Smooth muscle cell (in vitro differentiated cells): ENCODE measurements around the gene TTLL10. TPM values are rescaled to one million over a fixed set of nuclear protein-coding genes. Genes with fewer than 3 reads are reported as not detected.

Experiments
- DNase-seq: peaks from one replicate; lab custom pipeline; 2025; ENCODE audit not compliant: unreplicated experiment; lab: John Stamatoyannopoulos, UW
- H2AFZ ChIP-seq: fragments of 200-600 bp; sonication (generic); 2 replicates; pipeline ENCODE4 v1.6.0; 2016; ENCODE audit warnings: antibody characterized with exemption, low read depth, mild to moderate bottlenecking
- H3F3A ChIP-seq: fragments of 200-600 bp; sonication (generic); 2 replicates; pipeline ENCODE4 v1.6.0; 2017; ENCODE audit warnings: antibody characterized with exemption, low read depth
- H3K27ac ChIP-seq: fragments of 200-600 bp; sonication (generic); 2 replicates; pipeline ENCODE4 v1.5.1; 2016; ENCODE audit warnings: low read depth, mild to moderate bottlenecking
- H3K27me3 ChIP-seq: fragments of 200-600 bp; sonication (generic); 2 replicates; pipeline ENCODE4 v1.6.1; 2016; ENCODE audit warnings: low read depth, mild to moderate bottlenecking
- H3K36me3 ChIP-seq: fragments of 200-600 bp; sonication (generic); 2 replicates; pipeline ENCODE4 v1.5.1; 2016; ENCODE audit warnings: low read depth
- H3K4me1 ChIP-seq: fragments of 200-600 bp; sonication (generic); 2 replicates; pipeline ENCODE4 v1.5.1; 2016; ENCODE audit warnings: low read depth
- H3K4me2 ChIP-seq: fragments of 200-600 bp; sonication (generic); 2 replicates; pipeline ENCODE4 v1.6.0; 2016; ENCODE audit warnings: mild to moderate bottlenecking
- H3K4me3 ChIP-seq: fragments of 200-600 bp; sonication (generic); 2 replicates; pipeline ENCODE4 v1.5.1; 2016; ENCODE audit warnings: mild to moderate bottlenecking
- H3K79me2 ChIP-seq: fragments of 200-600 bp; sonication (generic); 2 replicates; pipeline ENCODE4 v1.6.0; 2016; ENCODE audit warnings: low read depth, mild to moderate bottlenecking
- H3K9ac ChIP-seq: fragments of 200-600 bp; sonication (generic); 2 replicates; pipeline ENCODE4 v1.6.0; 2016; ENCODE audit warnings: low read depth
- H3K9me3 ChIP-seq: fragments of 200-600 bp; sonication (generic); replicated peaks from 2 replicates; pipeline ENCODE4 v1.5.1; 2016; ENCODE audit warnings: low read depth
- H4K20me1 ChIP-seq: fragments of 200-600 bp; sonication (generic); 2 replicates; pipeline ENCODE4 v1.6.0; 2016; ENCODE audit warnings: low read depth
- WGBS: methylation state at CpG from one replicate; pipeline ENCODE4 v1.1.7; 2016; ENCODE audit warnings: low lambda C conversion rate; 5-methylcytosine and 5-hydroxymethylcytosine counted together
- polyA plus RNA-seq: library from polyadenylated mRNA; unstranded; fragments of >200 nt; fragmentation: Nextera tagmentation; extraction: Ambion mirVana; gene quantifications from 2 replicates; pipeline ENCODE4 v1.2.1, GENCODE V29; 2016
- total RNA-seq: library from RNA; depleted of rRNA; stranded (reverse); fragments of >200 nt; gene quantifications from 2 replicates; pipeline ENCODE4 v1.2.3, GENCODE V29; 2014
- TF ChIP-seq, protein P1 (sequence below): fragments of 200-600 bp; sonication (generic); IDR thresholded peaks from 2 replicates; pipeline ENCODE4 v1.5.1; 2017; ENCODE audit warnings: borderline replicate concordance, mild to moderate bottlenecking, antibody characterized with exemption; ENCODE audit not compliant: insufficient read depth, poor library complexity, severe bottlenecking

TTLL10 gene
- total and polyA plus RNA-seq, 2 experiments from 2014 or later: not detected

DNA sequence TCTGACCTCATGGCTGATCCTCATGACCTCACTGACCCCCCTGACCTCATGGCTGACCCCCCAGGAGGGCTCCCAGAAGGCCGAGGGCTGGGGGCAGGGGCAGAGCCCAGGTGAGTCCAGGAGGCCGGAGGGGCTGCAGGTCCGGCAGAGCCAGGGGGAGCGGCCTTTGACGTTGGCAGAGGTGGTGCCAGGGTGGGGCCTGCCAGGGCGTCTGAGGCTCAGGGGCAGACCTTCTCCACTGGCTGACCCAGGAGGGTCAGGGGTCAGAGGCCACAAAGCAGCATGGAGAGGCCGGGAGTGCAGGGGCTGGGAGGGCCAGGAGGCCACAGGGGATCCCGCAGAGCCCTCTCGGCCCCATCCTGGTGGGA lies 28.1 kb upstream of the TTLL10 start:
- no peaks in the 10 kb centered on the region for H4K20me1 ChIP-seq
- 98% methylated on average over 9 of the region's 9 CpGs for WGBS
- H3F3A ChIP-seq: no peaks in the 10 kb centered on the region
- H3K79me2 ChIP-seq: no peaks in the 10 kb centered on the region
- H3K4me3 ChIP-seq: no peak overlapping the region
- no peak overlapping the region for H3K9ac ChIP-seq
- DNase-seq: no peak
- no peak overlapping the region for H2AFZ ChIP-seq
- no peaks in the 10 kb centered on the region for H3K4me1 ChIP-seq
- TF ChIP-seq, protein P1, sequence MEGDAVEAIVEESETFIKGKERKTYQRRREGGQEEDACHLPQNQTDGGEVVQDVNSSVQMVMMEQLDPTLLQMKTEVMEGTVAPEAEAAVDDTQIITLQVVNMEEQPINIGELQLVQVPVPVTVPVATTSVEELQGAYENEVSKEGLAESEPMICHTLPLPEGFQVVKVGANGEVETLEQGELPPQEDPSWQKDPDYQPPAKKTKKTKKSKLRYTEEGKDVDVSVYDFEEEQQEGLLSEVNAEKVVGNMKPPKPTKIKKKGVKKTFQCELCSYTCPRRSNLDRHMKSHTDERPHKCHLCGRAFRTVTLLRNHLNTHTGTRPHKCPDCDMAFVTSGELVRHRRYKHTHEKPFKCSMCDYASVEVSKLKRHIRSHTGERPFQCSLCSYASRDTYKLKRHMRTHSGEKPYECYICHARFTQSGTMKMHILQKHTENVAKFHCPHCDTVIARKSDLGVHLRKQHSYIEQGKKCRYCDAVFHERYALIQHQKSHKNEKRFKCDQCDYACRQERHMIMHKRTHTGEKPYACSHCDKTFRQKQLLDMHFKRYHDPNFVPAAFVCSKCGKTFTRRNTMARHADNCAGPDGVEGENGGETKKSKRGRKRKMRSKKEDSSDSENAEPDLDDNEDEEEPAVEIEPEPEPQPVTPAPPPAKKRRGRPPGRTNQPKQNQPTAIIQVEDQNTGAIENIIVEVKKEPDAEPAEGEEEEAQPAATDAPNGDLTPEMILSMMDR: no peak
- no peaks in the 10 kb centered on the region for H3K36me3 ChIP-seq
- H3K27ac ChIP-seq: no peak overlapping the region
- H3K27me3 ChIP-seq: no peaks in the 10 kb centered on the region
- no peak overlapping the region for H3K4me2 ChIP-seq
- no peaks in the 10 kb centered on the region for H3K9me3 ChIP-seq

DNA sequence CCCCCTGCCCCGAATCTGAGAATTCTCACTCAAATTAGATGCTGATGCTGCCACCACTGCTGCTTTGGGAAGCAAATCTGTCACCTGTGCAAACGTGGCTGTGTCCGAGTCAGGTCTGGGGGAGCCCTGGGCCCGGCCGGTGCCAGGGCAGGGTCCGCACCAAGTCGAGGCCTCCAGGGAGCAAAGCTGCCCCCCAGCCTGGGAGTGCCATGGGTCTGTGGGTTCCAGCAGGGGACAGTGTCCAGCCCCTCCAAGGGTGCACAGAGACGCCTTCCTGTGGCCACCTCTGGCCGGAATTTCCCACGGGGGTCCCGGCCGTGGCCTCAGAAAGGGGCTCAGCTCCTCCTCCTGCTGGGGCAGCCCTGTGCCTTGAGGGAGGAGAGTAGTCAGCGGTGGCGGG lies 27.7 kb upstream of the TTLL10 start:
- Histone ChIP-seq H3K79me2 (no peaks in the 10 kb centered on the region), H3K4me2 (no peak overlapping the region), H3K27ac (no peak overlapping the region), H3K36me3 (no peaks in the 10 kb centered on the region), H3K4me1 (no peaks in the 10 kb centered on the region), H3K27me3 (no peaks in the 10 kb centered on the region), H3F3A (no peaks in the 10 kb centered on the region), H3K4me3 (no peak overlapping the region), H4K20me1 (no peaks in the 10 kb centered on the region), H3K9ac (no peak overlapping the region), H2AFZ (no peak overlapping the region), H3K9me3 (no peaks in the 10 kb centered on the region)
- no peak for DNase-seq
- WGBS: 93% methylated on average over 14 of the region's 14 CpGs
- TF ChIP-seq, protein P1: no peak

DNA sequence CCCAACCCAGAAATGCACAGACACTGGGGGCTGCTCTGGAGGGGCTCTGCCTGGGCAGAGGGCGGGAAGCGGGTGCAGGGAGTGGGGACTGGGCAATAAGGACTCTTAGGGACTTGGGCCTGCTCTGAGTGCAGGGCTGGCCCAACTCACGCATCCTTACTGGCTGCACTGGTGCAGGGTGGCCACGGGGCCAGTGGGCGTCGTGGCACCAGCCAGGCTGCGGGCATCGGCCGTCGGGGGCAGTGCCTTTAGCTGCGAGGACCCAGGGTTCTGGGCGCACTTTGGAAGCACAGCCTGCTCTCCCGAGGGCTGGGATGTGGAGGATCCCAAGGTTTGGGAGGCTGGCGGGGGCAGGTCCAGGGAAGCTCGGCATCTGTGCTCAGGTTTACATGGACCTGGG lies 27.1 kb upstream of the TTLL10 start:
- no peaks in the 10 kb centered on the region for H3K27me3 ChIP-seq
- H3K4me3 ChIP-seq: no peak overlapping the region
- H3F3A ChIP-seq: no peaks in the 10 kb centered on the region
- TF ChIP-seq, protein P1: no peak
- H2AFZ ChIP-seq: no peak overlapping the region
- DNase-seq: no peak
- H3K27ac ChIP-seq: no peak overlapping the region
- H3K36me3 ChIP-seq: no peaks in the 10 kb centered on the region
- H3K9ac ChIP-seq: no peak overlapping the region
- no peaks in the 10 kb centered on the region for H3K9me3 ChIP-seq
- no peak overlapping the region for H3K4me2 ChIP-seq
- WGBS: 98% methylated on average over 15 of the region's 15 CpGs
- H3K4me1 ChIP-seq: no peaks in the 10 kb centered on the region
- H3K79me2 ChIP-seq: no peaks in the 10 kb centered on the region
- no peaks in the 10 kb centered on the region for H4K20me1 ChIP-seq

DNA sequence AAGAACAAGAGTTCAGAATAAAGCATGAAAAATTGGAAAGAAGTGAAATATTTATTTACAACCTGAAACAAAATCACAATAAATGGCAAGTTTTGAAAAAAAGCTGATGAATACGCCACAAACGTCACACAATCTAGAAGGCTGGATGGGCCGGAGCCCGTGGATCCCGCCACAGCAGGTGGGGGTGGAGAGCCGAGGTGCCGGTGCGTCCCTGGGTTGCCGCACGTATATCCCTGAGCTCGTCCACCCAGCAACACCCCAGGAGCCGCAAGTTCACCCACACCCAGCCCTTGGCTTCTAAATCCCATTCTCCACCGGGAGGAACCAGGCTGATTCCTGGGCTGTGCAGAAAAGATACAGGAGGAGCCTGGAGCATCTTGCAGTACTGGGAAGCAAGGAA lies 25.6 kb upstream of the TTLL10 start:
- WGBS: 93% methylated on average over 13 of the region's 13 CpGs
- no peaks in the 10 kb centered on the region for H3K4me1 ChIP-seq
- no peaks in the 10 kb centered on the region for H3K27me3 ChIP-seq
- no peaks in the 10 kb centered on the region for H3F3A ChIP-seq
- H3K9ac ChIP-seq: no peak overlapping the region
- H3K4me3 ChIP-seq: no peak overlapping the region
- H3K4me2 ChIP-seq: no peak overlapping the region
- H3K27ac ChIP-seq: no peak overlapping the region
- H3K9me3 ChIP-seq: no peaks in the 10 kb centered on the region
- H3K36me3 ChIP-seq: no peaks in the 10 kb centered on the region
- TF ChIP-seq, protein P1: no peak
- no peaks in the 10 kb centered on the region for H4K20me1 ChIP-seq
- H2AFZ ChIP-seq: no peak overlapping the region
- no peak for DNase-seq
- no peaks in the 10 kb centered on the region for H3K79me2 ChIP-seq
